ENCODE results near the gene ZPR1. TPM values are rescaled to one million over a fixed set of nuclear protein-coding genes. Genes with fewer than 3 reads are reported as not detected.
A peak's percentile ranks its signal among the peaks of the same experiment; 100 is the strongest.

Gene ZPR1
- total RNA-seq, 6 donors from 2014 or later = 17.6 to 56.1 (median 34.4) TPM

DNA sequence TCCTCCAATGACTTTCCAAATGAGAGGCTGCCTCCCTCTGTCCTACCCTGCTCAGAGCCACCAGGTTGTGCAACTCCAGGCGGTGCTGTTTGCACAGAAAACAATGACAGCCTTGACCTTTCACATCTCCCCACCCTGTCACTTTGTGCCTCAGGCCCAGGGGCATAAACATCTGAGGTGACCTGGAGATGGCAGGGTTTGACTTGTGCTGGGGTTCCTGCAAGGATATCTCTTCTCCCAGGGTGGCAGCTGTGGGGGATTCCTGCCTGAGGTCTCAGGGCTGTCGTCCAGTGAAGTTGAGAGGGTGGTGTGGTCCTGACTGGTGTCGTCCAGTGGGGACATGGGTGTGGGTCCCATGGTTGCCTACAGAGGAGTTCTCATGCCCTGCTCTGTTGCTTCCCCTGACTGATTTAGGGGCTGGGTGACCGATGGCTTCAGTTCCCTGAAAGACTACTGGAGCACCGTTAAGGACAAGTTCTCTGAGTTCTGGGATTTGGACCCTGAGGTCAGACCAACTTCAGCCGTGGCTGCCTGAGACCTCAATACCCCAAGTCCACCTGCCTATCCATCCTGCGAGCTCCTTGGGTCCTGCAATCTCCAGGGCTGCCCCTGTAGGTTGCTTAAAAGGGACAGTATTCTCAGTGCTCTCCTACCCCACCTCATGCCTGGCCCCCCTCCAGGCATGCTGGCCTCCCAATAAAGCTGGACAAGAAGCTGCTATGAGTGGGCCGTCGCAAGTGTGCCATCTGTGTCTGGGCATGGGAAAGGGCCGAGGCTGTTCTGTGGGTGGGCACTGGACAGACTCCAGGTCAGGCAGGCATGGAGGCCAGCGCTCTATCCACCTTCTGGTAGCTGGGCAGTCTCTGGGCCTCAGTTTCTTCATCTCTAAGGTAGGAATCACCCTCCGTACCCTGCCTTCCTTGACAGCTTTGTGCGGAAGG is 44.8 kb upstream of the ZPR1 start:
- Histone ChIP-seq H3K4me1 (peaks cover 27 to 38% (median 33%) of the 10 kb centered on the region in 4 donors), H3K4me3 (no peak overlapping the region)
- 84 to 87% methylated on average over 9 to 12 of the region's 13 CpGs for WGBS, 2 donors

DNA sequence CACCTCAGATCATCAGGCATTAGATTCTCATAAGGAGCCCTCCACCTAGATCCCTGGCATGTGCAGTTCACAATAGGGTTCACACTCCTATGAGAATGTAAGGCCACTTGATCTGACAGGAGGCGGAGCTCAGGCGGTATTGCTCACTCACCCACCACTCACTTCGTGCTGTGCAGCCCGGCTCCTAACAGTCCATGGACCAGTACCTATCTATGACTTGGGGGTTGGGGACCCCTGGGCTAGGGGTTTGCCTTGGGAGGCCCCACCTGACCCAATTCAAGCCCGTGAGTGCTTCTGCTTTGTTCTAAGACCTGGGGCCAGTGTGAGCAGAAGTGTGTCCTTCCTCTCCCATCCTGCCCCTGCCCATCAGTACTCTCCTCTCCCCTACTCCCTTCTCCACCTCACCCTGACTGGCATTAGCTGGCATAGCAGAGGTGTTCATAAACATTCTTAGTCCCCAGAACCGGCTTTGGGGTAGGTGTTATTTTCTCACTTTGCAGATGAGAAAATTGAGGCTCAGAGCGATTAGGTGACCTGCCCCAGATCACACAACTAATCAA is 44.0 kb upstream of the ZPR1 start:
- TF ChIP-seq EP300 (IDR thresholded peaks at IDR 0.05) = no peak
- DNase-seq (no peak), ATAC-seq (ENCODE audit: low FRiP score in 2 of 2) (no peak)
- no peak overlapping the region for H3K4me3 ChIP-seq
- no peaks in the 10 kb centered on the region for H3K9me3 ChIP-seq
- 83 to 91% methylated on average over 3 to 7 of the region's 7 CpGs for WGBS, 2 donors
- H3K27me3 ChIP-seq = no peaks in the 10 kb centered on the region
- H3K4me1 ChIP-seq = peaks cover 24 to 31% (median 29%) of the 10 kb centered on the region in 4 donors
- no peak overlapping the region for H3K27ac ChIP-seq
- H3K36me3 ChIP-seq = no peaks in the 10 kb centered on the region

More for the DNA sequence above, 44.8 kb upstream of the ZPR1 start:
- TF ChIP-seq EP300 (IDR thresholded peaks at IDR 0.05) (no peak), POLR2A (IDR thresholded peaks at IDR 0.05) (no peak)
- TF ChIP-seq, protein P1, sequence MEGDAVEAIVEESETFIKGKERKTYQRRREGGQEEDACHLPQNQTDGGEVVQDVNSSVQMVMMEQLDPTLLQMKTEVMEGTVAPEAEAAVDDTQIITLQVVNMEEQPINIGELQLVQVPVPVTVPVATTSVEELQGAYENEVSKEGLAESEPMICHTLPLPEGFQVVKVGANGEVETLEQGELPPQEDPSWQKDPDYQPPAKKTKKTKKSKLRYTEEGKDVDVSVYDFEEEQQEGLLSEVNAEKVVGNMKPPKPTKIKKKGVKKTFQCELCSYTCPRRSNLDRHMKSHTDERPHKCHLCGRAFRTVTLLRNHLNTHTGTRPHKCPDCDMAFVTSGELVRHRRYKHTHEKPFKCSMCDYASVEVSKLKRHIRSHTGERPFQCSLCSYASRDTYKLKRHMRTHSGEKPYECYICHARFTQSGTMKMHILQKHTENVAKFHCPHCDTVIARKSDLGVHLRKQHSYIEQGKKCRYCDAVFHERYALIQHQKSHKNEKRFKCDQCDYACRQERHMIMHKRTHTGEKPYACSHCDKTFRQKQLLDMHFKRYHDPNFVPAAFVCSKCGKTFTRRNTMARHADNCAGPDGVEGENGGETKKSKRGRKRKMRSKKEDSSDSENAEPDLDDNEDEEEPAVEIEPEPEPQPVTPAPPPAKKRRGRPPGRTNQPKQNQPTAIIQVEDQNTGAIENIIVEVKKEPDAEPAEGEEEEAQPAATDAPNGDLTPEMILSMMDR (IDR thresholded peaks at IDR 0.05) = peak in 1 of 6 experiments; percentile 13
- no peak overlapping the region for H3K27ac ChIP-seq
- DNase-seq (peak in 1 of 2 donors; percentile 40), ATAC-seq (ENCODE audit: low FRiP score in 2 of 2) (no peak)
- H3K9me3 ChIP-seq = no peaks in the 10 kb centered on the region
- no peaks in the 10 kb centered on the region for H3K36me3 ChIP-seq
- no peaks in the 10 kb centered on the region for H3K27me3 ChIP-seq

DNA sequence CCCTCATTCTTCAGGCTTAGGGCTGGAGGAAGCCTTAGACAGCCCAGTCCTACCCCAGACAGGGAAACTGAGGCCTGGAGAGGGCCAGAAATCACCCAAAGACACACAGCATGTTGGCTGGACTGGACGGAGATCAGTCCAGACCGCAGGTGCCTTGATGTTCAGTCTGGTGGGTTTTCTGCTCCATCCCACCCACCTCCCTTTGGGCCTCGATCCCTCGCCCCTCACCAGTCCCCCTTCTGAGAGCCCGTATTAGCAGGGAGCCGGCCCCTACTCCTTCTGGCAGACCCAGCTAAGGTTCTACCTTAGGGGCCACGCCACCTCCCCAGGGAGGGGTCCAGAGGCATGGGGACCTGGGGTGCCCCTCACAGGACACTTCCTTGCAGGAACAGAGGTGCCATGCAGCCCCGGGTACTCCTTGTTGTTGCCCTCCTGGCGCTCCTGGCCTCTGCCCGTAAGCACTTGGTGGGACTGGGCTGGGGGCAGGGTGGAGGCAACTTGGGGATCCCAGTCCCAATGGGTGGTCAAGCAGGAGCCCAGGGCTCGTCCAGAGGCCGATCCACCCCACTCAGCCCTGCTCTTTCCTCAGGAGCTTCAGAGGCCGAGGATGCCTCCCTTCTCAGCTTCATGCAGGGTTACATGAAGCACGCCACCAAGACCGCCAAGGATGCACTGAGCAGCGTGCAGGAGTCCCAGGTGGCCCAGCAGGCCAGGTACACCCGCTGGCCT is 42.5 kb upstream of the ZPR1 start:
- H3K4me1 ChIP-seq = peaks cover 9 to 16% (median 15%) of the 10 kb centered on the region in 4 donors
- no peaks in the 10 kb centered on the region for H3K9me3 ChIP-seq
- TF ChIP-seq, protein P1 (IDR thresholded peaks at IDR 0.05) = no peak
- no peak overlapping the region for H3K4me3 ChIP-seq
- no peaks in the 10 kb centered on the region for H3K36me3 ChIP-seq
- WGBS, 2 donors = 95 to 96% methylated on average over 11 to 15 of the region's 17 CpGs
- no peaks in the 10 kb centered on the region for H3K27me3 ChIP-seq
- H3K27ac ChIP-seq = no peak overlapping the region
- DNase-seq = no peak
- ATAC-seq (ENCODE audit: low FRiP score in 2 of 2) = no peak

DNA sequence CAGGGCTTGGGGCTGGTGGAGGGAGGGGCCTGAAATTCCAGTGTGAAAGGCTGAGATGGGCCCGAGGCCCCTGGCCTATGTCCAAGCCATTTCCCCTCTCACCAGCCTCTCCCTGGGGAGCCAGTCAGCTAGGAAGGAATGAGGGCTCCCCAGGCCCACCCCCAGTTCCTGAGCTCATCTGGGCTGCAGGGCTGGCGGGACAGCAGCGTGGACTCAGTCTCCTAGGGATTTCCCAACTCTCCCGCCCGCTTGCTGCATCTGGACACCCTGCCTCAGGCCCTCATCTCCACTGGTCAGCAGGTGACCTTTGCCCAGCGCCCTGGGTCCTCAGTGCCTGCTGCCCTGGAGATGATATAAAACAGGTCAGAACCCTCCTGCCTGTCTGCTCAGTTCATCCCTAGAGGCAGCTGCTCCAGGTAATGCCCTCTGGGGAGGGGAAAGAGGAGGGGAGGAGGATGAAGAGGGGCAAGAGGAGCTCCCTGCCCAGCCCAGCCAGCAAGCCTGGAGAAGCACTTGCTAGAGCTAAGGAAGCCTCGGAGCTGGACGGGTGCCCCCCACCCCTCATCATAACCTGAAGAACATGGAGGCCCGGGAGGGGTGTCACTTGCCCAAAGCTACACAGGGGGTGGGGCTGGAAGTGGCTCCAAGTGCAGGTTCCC is 41.8 kb upstream of the ZPR1 start, which contains the start of gene APOC3:
APOC3 (plus strand) TSS at position 383 of the 659 bp plus-strand sequence. CDS start 676 bp downstream, outside the sequence.
- H3K27me3 ChIP-seq = no peaks in the 10 kb centered on the region
- no peak within 1 kb of the TSS for H3K27ac ChIP-seq
- no peak for ATAC-seq (ENCODE audit: low FRiP score in 2 of 2)
- no peak for DNase-seq
- TF ChIP-seq POLR2A (IDR thresholded peaks at IDR 0.05) = no peak
- no peak for TF ChIP-seq POLR2AphosphoS5 (IDR thresholded peaks at IDR 0.05)
- TF ChIP-seq EP300 (IDR thresholded peaks at IDR 0.05) = no peak
- TF ChIP-seq, protein P1 (IDR thresholded peaks at IDR 0.05) = no peak
- no peaks in the 10 kb centered on the region for H3K36me3 ChIP-seq
- peaks cover 2 to 9% (median 8%) of the 10 kb centered on the region in 4 donors for H3K4me1 ChIP-seq
- no peaks in the 10 kb centered on the region for H3K9me3 ChIP-seq
- WGBS, 2 donors = 74% methylated on average over 9 of the region's 9 CpGs; no CpG with 5 or more reads in 1 of the 2 donors
- H3K4me3 ChIP-seq = no peak within 1 kb of the TSS

Measured in upper lobe of left lung (tissue), 6 donors.